NCI-H345 (cell line): Measurements from ENCODE around the gene MGRN1.

ENCODE experiments used
- DNase-seq: peaks from one replicate; lab custom pipeline; 2025; lab: John Stamatoyannopoulos, UW

The MGRN1 gene

DNA sequence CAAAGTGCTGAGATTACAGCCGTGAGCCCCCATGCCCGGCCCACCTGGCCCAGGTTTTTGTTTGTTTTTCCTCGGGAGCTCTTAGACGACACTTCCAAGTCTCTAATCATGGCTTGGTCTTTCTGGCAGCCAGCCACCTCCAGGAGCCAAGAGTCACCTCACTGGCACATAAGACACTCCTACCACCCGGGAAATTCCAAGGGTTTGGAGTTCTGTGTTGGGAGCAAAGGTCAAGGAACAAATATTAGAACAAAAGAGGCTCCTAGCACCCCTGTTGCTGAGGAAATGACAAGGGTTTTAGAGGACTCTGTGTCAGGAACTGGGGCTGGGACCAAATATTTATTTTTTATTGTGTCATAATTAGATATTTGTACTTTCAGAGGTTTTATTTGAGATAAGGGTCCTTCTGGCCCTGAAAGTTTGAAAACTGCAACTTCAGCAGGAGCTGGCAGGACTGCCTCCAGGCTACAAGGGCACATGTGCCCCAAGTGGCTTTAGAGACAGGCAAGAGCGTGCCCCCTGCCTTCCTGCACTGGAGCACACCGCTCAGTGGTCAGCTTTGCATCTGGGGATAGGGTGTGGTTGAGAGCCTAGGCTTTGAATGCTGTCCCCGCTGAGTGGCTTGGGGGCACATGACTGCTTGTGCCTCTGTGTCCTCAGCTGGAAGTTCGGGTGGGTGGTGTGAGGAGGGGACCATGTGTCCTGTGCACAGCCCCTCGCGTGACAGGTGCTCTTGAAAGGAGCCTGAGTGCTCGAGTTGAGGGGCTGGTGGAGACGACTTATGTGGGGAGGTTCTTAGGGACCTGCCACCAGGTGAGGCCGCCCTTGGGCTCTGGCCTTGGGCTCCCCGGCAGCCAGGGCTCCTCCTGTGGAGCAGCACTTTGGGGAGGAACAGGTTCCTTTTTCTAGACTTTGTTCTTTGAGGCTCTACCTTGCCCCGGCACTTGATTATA, 29.7 kb downstream of the MGRN1 start:
- DNase-seq: no peak

- no peak for DNase-seq
These were observed 30.5 kb downstream of the MGRN1 start for GRCh38 chr16:4654964-4655590.

GRCh38 chr16:4655801-4656200, 31.2 kb downstream of the MGRN1 start:
- DNase-seq: no peak

DNA sequence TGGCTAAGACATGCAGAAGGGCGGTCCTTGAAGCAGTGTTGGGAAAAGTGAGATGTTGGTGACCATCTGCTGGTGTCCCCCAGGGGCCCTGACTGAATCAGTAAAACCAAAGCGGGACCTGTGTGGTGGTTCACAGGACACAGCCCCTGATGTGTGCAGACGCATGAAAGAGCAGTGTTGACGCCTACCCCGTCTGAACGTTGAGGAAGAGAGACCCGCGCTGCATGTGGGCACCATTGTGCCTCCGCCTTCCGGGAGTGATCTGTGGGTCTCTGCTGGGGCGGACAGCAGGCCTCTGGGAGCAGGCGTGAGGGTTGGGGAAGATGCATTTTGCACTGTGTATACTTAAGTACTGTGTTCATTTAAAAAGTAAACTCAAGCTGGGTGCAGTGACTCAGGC, 31.6 kb downstream of the MGRN1 start:
- DNase-seq: no peak

DNA sequence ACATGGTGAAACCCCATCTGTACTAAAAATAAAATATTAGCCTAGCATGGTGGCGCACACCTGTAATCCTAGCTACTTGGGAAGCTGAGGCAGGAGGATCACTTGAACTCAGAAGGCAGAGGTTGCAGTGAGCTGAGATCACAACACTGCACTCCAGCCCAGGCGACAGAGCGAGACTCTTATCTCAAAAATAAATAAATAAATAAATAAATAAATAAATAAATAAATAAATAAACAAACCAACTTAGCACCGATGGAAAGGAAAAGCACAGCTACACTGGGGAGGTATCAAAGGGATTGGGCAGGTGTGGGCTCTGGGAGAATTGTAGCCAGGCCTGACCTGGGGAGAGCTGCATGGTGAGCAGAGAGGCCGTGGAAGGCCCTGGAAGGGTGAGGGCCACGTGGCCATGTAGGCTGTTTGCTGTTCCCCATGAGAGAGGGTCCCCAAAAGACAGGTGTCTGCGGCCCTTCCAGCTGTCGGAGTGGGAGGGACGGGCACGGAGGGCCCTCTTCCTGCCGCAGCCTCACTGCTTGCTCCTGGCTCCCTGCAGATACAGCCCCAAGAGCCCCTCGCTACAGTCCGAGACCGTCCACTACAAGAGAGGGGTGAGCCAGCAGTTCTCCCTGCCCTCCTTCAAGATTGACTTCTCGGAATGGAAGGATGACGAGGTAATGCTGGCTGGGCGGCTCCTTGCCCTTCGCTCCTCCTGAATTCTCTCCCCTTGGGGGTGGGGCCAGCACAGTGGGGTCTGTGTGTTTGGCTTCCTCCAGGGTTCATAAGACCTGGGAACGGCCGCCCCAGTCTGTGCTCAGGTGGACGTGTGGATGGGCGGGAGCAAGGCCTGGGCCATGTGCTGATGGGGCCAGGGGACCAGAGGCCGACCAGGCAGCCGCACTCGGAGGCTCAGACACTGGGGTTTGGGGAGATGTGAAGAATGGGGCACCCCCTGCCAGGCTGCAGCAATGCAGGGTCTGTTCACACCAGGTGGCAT, 32.4 kb downstream of the MGRN1 start:
- DNase-seq: no peak

DNA sequence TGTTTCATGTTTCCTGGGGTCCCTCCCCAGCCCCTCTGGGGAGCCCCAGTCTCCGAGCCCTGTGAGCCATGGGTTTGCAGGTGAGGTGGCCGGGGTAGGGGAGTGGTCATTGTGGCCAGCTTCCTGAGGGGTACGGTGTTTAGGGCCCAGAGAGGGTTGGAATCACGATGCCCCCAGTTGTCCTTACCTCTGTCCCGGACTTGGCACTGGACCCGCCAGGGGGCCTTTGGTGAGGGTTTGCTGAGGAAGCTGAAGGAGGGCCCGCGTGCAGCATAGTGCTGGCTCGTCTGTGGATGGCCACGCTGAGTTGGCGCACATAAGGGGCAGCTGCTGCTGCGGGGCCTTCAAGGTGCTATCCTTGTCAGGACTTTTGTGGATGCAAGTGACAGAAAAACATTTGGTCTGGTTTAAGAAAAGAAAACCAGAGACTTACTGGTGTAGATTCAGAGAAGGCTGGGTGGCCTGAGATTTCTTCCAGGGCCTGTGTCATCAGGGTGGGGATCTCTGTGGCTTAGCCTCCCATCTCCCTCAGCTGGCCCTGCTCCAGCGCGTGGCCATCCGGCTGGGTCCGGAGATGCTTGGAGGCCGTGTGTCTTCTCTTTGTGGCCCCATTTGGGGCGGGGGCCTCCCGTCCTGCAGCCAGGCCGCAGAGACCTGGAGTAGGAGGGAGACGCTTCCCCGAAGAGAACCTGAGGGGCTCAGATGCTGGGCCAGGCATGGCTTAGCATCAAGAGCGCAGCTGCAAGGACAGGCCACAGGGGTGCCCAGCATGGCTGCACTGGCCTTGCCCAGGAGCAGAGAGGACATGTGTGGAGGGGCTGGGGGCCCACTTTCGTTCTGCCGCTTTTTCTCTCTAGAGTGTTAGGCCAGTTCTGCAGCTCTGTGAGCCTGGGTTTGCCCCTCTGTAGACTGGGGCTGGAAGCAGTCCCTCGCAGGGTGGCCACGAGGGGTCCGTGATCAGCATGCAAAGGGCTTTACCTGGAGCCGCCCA, 35.0 kb downstream of the MGRN1 start:
- no peak for DNase-seq

GRCh38 chr16:4660454-4661007, 35.9 kb downstream of the MGRN1 start:
- peak; percentile 73 for DNase-seq

- DNase-seq: peak; percentile 90
These were observed 37.0 kb downstream of the MGRN1 start for GRCh38 chr16:4661661-4662060.

DNA sequence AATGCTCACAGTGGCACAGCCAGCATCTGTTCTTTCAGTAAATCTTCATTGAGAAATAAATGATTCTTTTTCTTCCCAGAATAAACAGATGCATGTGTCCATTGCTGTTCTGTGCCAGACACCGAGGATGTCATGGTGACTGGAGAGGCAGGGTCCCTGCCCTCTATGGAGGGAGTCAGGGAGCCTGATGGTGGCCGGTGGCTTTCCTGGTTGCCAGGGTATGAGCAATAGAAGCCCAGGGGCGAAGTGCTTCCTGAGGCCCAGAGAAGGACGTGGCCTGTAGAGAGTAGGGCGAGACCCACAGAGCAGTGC, 38.8 kb downstream of the MGRN1 start:
- peak; percentile 28 for DNase-seq

GRCh38 chr16:4663777-4664465, 39.3 kb downstream of the MGRN1 start:
- DNase-seq: peak; percentile 33

DNA sequence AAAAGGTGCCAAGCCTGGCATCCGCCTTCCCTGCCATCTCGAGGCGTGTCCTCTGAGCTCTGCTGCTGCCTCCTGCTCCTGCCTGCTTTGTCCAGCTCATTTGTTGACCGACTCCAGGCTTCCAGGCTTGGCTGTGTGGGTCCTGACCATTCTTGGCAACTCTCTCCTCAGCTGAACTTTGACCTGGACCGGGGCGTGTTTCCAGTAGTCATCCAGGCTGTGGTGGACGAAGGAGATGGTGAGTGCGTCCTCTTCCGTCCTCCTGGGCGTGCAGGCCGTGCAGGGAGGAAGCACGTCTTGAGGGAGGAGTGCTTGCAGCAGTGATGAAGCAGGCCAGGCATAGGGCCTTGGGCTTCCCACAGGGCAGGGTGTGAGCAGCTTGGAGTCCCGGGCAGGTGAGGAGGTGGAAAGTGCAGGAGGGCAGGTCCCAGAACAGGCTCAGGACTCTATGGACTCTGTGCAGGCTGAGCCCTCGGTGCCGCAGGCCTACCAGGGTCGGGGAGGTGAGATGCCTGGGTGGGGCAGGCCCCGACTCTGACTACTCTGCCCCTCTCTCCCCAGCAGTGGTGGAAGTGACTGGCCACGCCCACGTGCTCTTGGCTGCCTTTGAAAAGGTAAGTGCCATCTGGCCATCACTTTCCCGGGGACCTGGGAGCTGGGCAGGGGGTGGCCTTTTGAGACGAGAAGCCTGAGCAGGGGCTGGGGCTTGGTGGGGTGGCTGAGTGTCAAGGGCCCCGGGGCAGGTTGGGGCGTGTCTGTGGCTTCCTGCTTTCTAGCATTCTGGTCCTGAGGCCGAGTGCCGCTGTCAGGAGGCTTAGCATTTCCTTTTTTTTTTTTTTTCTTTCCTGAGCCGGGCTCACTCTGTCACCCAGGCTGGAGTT, 40.2 kb downstream of the MGRN1 start:
- peak; percentile 48 for DNase-seq

GRCh38 chr16:4666537-4667202, 42.0 kb downstream of the MGRN1 start:
- DNase-seq: no peak

GRCh38 chr16:4667203-4667963, 42.8 kb downstream of the MGRN1 start:
- no peak for DNase-seq

- DNase-seq: no peak
These were observed 43.8 kb downstream of the MGRN1 start for GRCh38 chr16:4668313-4668960.

GRCh38 chr16:4673387-4674046, 48.9 kb downstream of the MGRN1 start:
- no peak for DNase-seq

- no peak for DNase-seq
These were observed 50.4 kb downstream of the MGRN1 start for GRCh38 chr16:4674926-4675530.
